RWPE2 (cell line): Measurements from ENCODE around the gene IGSF11.

ENCODE experiments used
- ATAC-seq: fragments of 200-7000 bp; cut with Tn5 transposase; 3 replicates; pipeline ENCODE4 v1.9.1; 2021; ENCODE audit warnings: low read depth
- DNase-seq: peaks from one replicate; pipeline ENCODE4 v3.0.0-alpha.2; 2020; ENCODE audit warnings: low spot score
- H3K27ac ChIP-seq: fragments of 450-650 bp; 2 replicates; pipeline ENCODE4 v1.5.1; 2017; ENCODE audit warnings: mild to moderate bottlenecking; ENCODE audit not compliant: poor library complexity, severe bottlenecking
- H3K27me3 ChIP-seq: fragments of 250-450 bp; sonication (Bioruptor Pico); 2 replicates; pipeline ENCODE4 v1.5.1; 2021; ENCODE audit warnings: mild to moderate bottlenecking, moderate library complexity; ENCODE audit not compliant: insufficient read depth, poor library complexity, severe bottlenecking
- H3K36me3 ChIP-seq: fragments of 250-450 bp; sonication (Bioruptor Pico); 2 replicates; pipeline ENCODE4 v1.5.1; 2020; ENCODE audit warnings: low read depth, mild to moderate bottlenecking, moderate library complexity
- H3K4me1 ChIP-seq: fragments of 250-450 bp; sonication (Bioruptor Pico); 2 replicates; pipeline ENCODE4 v1.5.1; 2021; ENCODE audit warnings: mild to moderate bottlenecking, moderate library complexity; ENCODE audit not compliant: insufficient read depth, poor library complexity, severe bottlenecking
- H3K4me3 ChIP-seq: fragments of 250-450 bp; sonication (Bioruptor Pico); 2 replicates; pipeline ENCODE4 v1.5.1; 2021; ENCODE audit warnings: mild to moderate bottlenecking, moderate library complexity; ENCODE audit not compliant: severe bottlenecking
- H3K9me3 ChIP-seq: fragments of 250-450 bp; sonication (Bioruptor Pico); 2 replicates; pipeline ENCODE4 v1.5.1; 2021; ENCODE audit warnings: mild to moderate bottlenecking, moderate library complexity; ENCODE audit not compliant: severe bottlenecking
- CTCF ChIP-seq: fragments of 450-650 bp; IDR thresholded peaks from one replicate; pipeline ENCODE4 v1.5.1; 2017; ENCODE audit warnings: mild to moderate bottlenecking, moderate library complexity; ENCODE audit not compliant: poor library complexity, severe bottlenecking

Gene IGSF11

GRCh38 chr3:119033393-119034255 lies 1.0 kb downstream of the IGSF11 start:
- DNase-seq (no peak), ATAC-seq (no peak)
- peaks cover 46% of the 10 kb centered on the region for H3K27me3 ChIP-seq
- TF ChIP-seq CTCF: no peak
- peaks cover 2% of the 10 kb centered on the region for H3K9me3 ChIP-seq
- no peak overlapping the region for H3K27ac ChIP-seq
- no peaks in the 10 kb centered on the region for H3K36me3 ChIP-seq
- H3K4me3 ChIP-seq: no peak overlapping the region
- H3K4me1 ChIP-seq: no peaks in the 10 kb centered on the region

- Histone ChIP-seq H3K9me3 (no peaks in the 10 kb centered on the region), H3K27ac (no peak overlapping the region), H3K4me3 (no peak overlapping the region), H3K27me3 (no peaks in the 10 kb centered on the region), H3K36me3 (no peaks in the 10 kb centered on the region), H3K4me1 (no peaks in the 10 kb centered on the region)
- ATAC-seq (no peak), DNase-seq (no peak)
- no peak for TF ChIP-seq CTCF
Observed at GRCh38 chr3:119025171-119025795, 9.4 kb downstream of the IGSF11 start.

GRCh38 chr3:119019767-119020518 lies 14.7 kb downstream of the IGSF11 start:
- no peaks in the 10 kb centered on the region for H3K4me1 ChIP-seq
- H3K9me3 ChIP-seq: no peaks in the 10 kb centered on the region
- no peak for DNase-seq

GRCh38 chr3:119018690-119019463 lies 15.8 kb downstream of the IGSF11 start:
- no peak for TF ChIP-seq CTCF
- Histone ChIP-seq H3K27ac (no peak overlapping the region), H3K9me3 (no peaks in the 10 kb centered on the region), H3K36me3 (no peaks in the 10 kb centered on the region), H3K4me1 (no peaks in the 10 kb centered on the region), H3K4me3 (no peak overlapping the region), H3K27me3 (no peaks in the 10 kb centered on the region)
- DNase-seq (no peak), ATAC-seq (no peak)

More at GRCh38 chr3:119019767-119020518, 14.7 kb downstream of the IGSF11 start:
- Histone ChIP-seq H3K27me3 (no peaks in the 10 kb centered on the region), H3K27ac (no peak overlapping the region), H3K36me3 (no peaks in the 10 kb centered on the region), H3K4me3 (no peak overlapping the region)
- ATAC-seq: no peak
- TF ChIP-seq CTCF: no peak
